GM12878 (cell line): ENCODE measurements around the gene NCKAP5. TPM values are rescaled to one million over a fixed set of nuclear protein-coding genes. Genes with fewer than 3 reads are reported as not detected.

Experiments used
- ATAC-seq: fragments of 200-7000 bp; cut with Tn5 transposase; 3 replicates; pipeline ENCODE4 v1.9.1; 2020; ENCODE audit warnings: mild to moderate bottlenecking, moderate library complexity
- BruUV-seq: library from RNA; stranded (reverse); fragments of 400-500 nt; replicated peaks from 2 replicates; lab custom pipeline; 2021; lab: Mats Ljungman, UMichigan
- CTCF ChIA-PET: fragments of 300-600 bp; sonication (Branson Sonifier 250); formaldehyde crosslinking; extraction: SDS; loops from one replicate; lab custom pipeline; 2021; ENCODE audit warnings: inconsistent platforms; lab: Yijun Ruan, JAX
- POLR2A ChIA-PET: fragments of 350-600 bp; formaldehyde crosslinking; extraction: SDS; loops from one replicate; lab custom pipeline; 2021; ENCODE audit warnings: inconsistent platforms; lab: Charles Lee
- RAD21 ChIA-PET: fragments of 300-600 bp; sonication (Branson Sonifier 250); formaldehyde crosslinking; loops from one replicate; lab custom pipeline; 2023; ENCODE audit warnings: antibody characterized with exemption; ENCODE audit not compliant: unreplicated experiment; lab: Charles Lee
- SMC1A ChIA-PET: fragments of 300-600 bp; sonication (Branson Sonifier 250); formaldehyde crosslinking; loops from one replicate; lab custom pipeline; 2023; ENCODE audit not compliant: unreplicated experiment, uncharacterized antibody; lab: Charles Lee
- DNase-seq: peaks from one replicate; pipeline ENCODE4 v3.0.0-alpha.2; 2011; ENCODE audit warnings: low read depth, low spot score
- FAIRE-seq: peaks from 3 replicates; lab custom pipeline; 2011; peaks lifted over from hg19 to GRCh38; lab: Jason Lieb, UNC
- H2AFZ ChIP-seq: 2 replicates; pipeline ENCODE4 v1.6.0; 2011; ENCODE audit warnings: low read depth, low read length, control low read depth; ENCODE audit not compliant: control insufficient read depth
- H3K27ac ChIP-seq: 2 replicates; pipeline ENCODE4 v1.5.1; 2011; ENCODE audit warnings: control low read depth; ENCODE audit not compliant: control insufficient read depth, insufficient read depth
- H3K27me3 ChIP-seq, 2 experiments: replicated peaks in 1 of 2; 2 replicates each; pipeline versions ENCODE4 v1.6.0 to v1.6.1; 2011; ENCODE audit warnings: low read length in 1 of 2; ENCODE audit not compliant: control insufficient read depth in 2 of 2, insufficient read depth in 2 of 2
- H3K36me3 ChIP-seq, 2 experiments: 2 replicates each; pipeline ENCODE4 v1.5.1; 2011; ENCODE audit warnings: low read length in 1 of 2; ENCODE audit not compliant: control insufficient read depth in 2 of 2, insufficient read depth in 2 of 2
- H3K4me1 ChIP-seq: 2 replicates; pipeline ENCODE4 v1.6.1; 2011; ENCODE audit warnings: mild to moderate bottlenecking, low read length, moderate library complexity, mixed read lengths; ENCODE audit not compliant: control insufficient read depth, insufficient read depth
- H3K4me2 ChIP-seq: 2 replicates; pipeline ENCODE4 v1.6.0; 2011; ENCODE audit warnings: control low read depth; ENCODE audit not compliant: control insufficient read depth, insufficient read depth
- H3K4me3 ChIP-seq: fragments of 200-600 bp; sonication (generic); 2 replicates; pipeline ENCODE4 v1.5.1; 2016
- H3K79me2 ChIP-seq: 2 replicates; pipeline ENCODE4 v1.6.0; 2011; ENCODE audit warnings: low read length; ENCODE audit not compliant: control insufficient read depth, insufficient read depth
- H3K9ac ChIP-seq: 2 replicates; pipeline ENCODE4 v1.8.0; 2011; ENCODE audit warnings: low read length, control low read depth, mixed read lengths; ENCODE audit not compliant: control insufficient read depth, insufficient read depth
- H3K9me3 ChIP-seq: replicated peaks from 3 replicates; pipeline ENCODE4 v1.5.1; 2011; ENCODE audit warnings: mild to moderate bottlenecking, low read length; ENCODE audit not compliant: control insufficient read depth, insufficient read depth
- H4K20me1 ChIP-seq: 2 replicates; pipeline ENCODE4 v1.6.0; 2011; ENCODE audit not compliant: control insufficient read depth, insufficient read depth
- BMI1 ChIP-seq: fragments of 450-650 bp; IDR thresholded peaks from 2 replicates; pipeline ENCODE4 v1.6.1; 2016; ENCODE audit warnings: mild to moderate bottlenecking, moderate library complexity, borderline replicate concordance
- CBX5 ChIP-seq: sonication (generic); IDR thresholded peaks from 2 replicates; pipeline ENCODE4 v1.6.1; 2016; ENCODE audit warnings: low read depth, moderate library complexity, mild to moderate bottlenecking, inconsistent platforms
- E2F4 ChIP-seq: IDR thresholded peaks from 2 replicates; pipeline ENCODE4 v1.6.1; 2012; ENCODE audit warnings: low read depth, low read length, improper control_type of control experiment
- ELK1 ChIP-seq: IDR thresholded peaks from 2 replicates; pipeline ENCODE4 v1.6.1; 2012; ENCODE audit warnings: low read depth, low read length, improper control_type of control experiment
- EP300 ChIP-seq, 2 experiments: fragments of 150-350 bp in 1 of 2; IDR thresholded peaks; 2 replicates each; pipeline ENCODE4 v1.6.1; 2011 to 2012; ENCODE audit warnings: low read depth in 2 of 2, low read length in 2 of 2, borderline replicate concordance in 1 of 2, improper control_type of control experiment in 1 of 2, inconsistent platforms in 1 of 2; ENCODE audit not compliant: control insufficient read depth in 1 of 2
- HCFC1 ChIP-seq: fragments of 150-350 bp; IDR thresholded peaks from 2 replicates; pipeline ENCODE4 v1.6.1; 2014; ENCODE audit warnings: low read length
- PKNOX1 ChIP-seq: fragments of 450-650 bp; IDR thresholded peaks from 2 replicates; pipeline ENCODE4 v1.6.1; 2016; ENCODE audit warnings: mild to moderate bottlenecking
- SIN3A ChIP-seq: IDR thresholded peaks from 2 replicates; pipeline ENCODE4 v1.6.1; 2012; ENCODE audit warnings: low read depth, low read length, improper control_type of control experiment
- SIX5 ChIP-seq: IDR thresholded peaks from 2 replicates; pipeline ENCODE4 v1.6.1; 2011; ENCODE audit warnings: mild to moderate bottlenecking, low read depth, low read length, moderate library complexity; ENCODE audit not compliant: severe bottlenecking
- YBX1 ChIP-seq: fragments of 450-650 bp; IDR thresholded peaks from 2 replicates; pipeline ENCODE4 v1.6.1; 2016; ENCODE audit warnings: antibody characterized with exemption
- WGBS: methylation state at CpG from one replicate; pipeline ENCODE4 v1.1.6; 2016; ENCODE audit warnings: low lambda C conversion rate; ENCODE audit not compliant: insufficient replicate concordance, insufficient coverage; ENCODE audit errors: missing lambda C conversion rate; 5-methylcytosine and 5-hydroxymethylcytosine counted together
- in situ Hi-C: fragments of 300-500 bp; cut with MboI; formaldehyde crosslinking; loops from 9 replicates; pipeline ENCODE4 v1.14.3; 2018; ENCODE audit warnings: mixed read lengths
- intact Hi-C: fragments of 100-400 bp; cut with micrococcal nuclease; formaldehyde crosslinking; loops from one replicate; pipeline ENCODE4 v1.14.2; 2022; ENCODE audit not compliant: unreplicated experiment
- polyA plus RNA-seq, 11 experiments: library from polyadenylated mRNA; depleted of rRNA in 4 of 11; unstranded in 6 of 11; stranded (reverse) in 5 of 11; fragments of >200 nt; fragmentation: Nextera tagmentation in 4 of 11; fragmentation: Illumina TruSeq in 1 of 11; extraction: Ambion mirVana in 4 of 11; extraction: Trizol in 1 of 11; gene quantifications; 1 replicate in 1 of 11; 2 replicates in 10 of 11; pipeline versions ENCODE4 v1.2.1 to v1.2.3, GENCODE V29; 2011 to 2016; ENCODE audit warnings: inconsistent platforms in 2 of 11, missing spikeins in 2 of 11, low read depth in 1 of 11
- total RNA-seq, 4 experiments: library from RNA; depleted of rRNA in 3 of 4; stranded (reverse); fragments of >200 nt in 3 of 4; fragmentation: Illumina TruSeq in 1 of 4; extraction: Trizol in 1 of 4; gene quantifications; 2 replicates each; pipeline versions ENCODE4 v1.2.1 to v1.2.3, GENCODE V29; 2013 to 2021

The NCKAP5 gene
- total and polyA plus RNA-seq, 10 of the 15 experiments (the other 5 are each of a cell fraction or from before 2014, with no cell fraction given), result 0.06 to 0.44 (median 0.16) TPM

GRCh38 chr2:133326652-133327397 lies 241.4 kb downstream of the NCKAP5 start:
- in situ Hi-C loops (no loop called here), intact Hi-C loops (no loop called here)
- H3K79me2 ChIP-seq, result no peaks in the 10 kb centered on the region
- no peaks in the 10 kb centered on the region for H4K20me1 ChIP-seq
- H3K27me3 ChIP-seq, result no peaks in the 10 kb centered on the region
- ChIA-PET CTCF (interaction anchor here (0.9 to 1.0 kb wide), 2 partner anchors 13 to 240 kb away, joined by 3 read pairs; no protein-coding TSS in a partner anchor), RAD21 (no interaction called here), POLR2A (interaction anchor here (0.6 kb wide), 1 partner anchor 87 kb away, joined by 4 read pairs; no protein-coding TSS in a partner anchor), SMC1A (interaction anchor here (0.9 kb wide), 1 partner anchor 14 kb away, joined by 3 read pairs; no protein-coding TSS in a partner anchor)
- H3K4me3 ChIP-seq, result no peak overlapping the region
- no peaks in the 10 kb centered on the region for H3K4me1 ChIP-seq
- no peak overlapping the region for H3K9ac ChIP-seq
- no peak overlapping the region for H3K27ac ChIP-seq
- no peak for TF ChIP-seq CBX5
- TF ChIP-seq HCFC1, result no peak
- no peak for TF ChIP-seq ELK1
- TF ChIP-seq PKNOX1, result no peak
- no peak for TF ChIP-seq SIX5
- TF ChIP-seq BMI1, result no peak
- no peak for TF ChIP-seq E2F4
- TF ChIP-seq YBX1, result no peak
- no peak for TF ChIP-seq EP300 (IDR thresholded peaks at IDR 0.05; ENCODE audit: borderline replicate concordance in 1 of 2, control insufficient read depth in 1 of 2, low read depth in 2 of 2, low read length in 2 of 2)
- TF ChIP-seq SIN3A, result no peak
- no peak overlapping the region for H3K4me2 ChIP-seq
- DNase-seq (no peak), FAIRE-seq (no peak), ATAC-seq (no peak)
- H2AFZ ChIP-seq, result no peak overlapping the region
- no TSS peak for BruUV-seq
- no peaks in the 10 kb centered on the region for H3K9me3 ChIP-seq
- H3K36me3 ChIP-seq, result no peaks in the 10 kb centered on the region
- 21% methylated on average over 7 of the region's 7 CpGs for WGBS
